Upper lobe of right lung (tissue), 1 donor: ENCODE data around the gene TNNT2. TPM values are rescaled to one million over a fixed set of nuclear protein-coding genes. Genes with fewer than 3 reads are reported as not detected.

Source experiments
- ATAC-seq: fragments of 200-7000 bp; cut with Tn5 transposase; one replicate; pipeline ENCODE4 v1.9.1; 2020; ENCODE audit warnings: mild to moderate bottlenecking, moderate library complexity
- DNase-seq: peaks from one replicate; pipeline ENCODE4 v3.0.0-alpha.2; 2020
- H3K27ac ChIP-seq: fragments of 200-600 bp; one replicate; pipeline ENCODE4 v1.8.0; 2022
- H3K27me3 ChIP-seq: fragments of 200-600 bp; one replicate; pipeline ENCODE4 v1.8.0; 2022; ENCODE audit warnings: mild to moderate bottlenecking
- H3K36me3 ChIP-seq: fragments of 200-600 bp; one replicate; pipeline ENCODE4 v1.8.0; 2022
- H3K4me1 ChIP-seq: fragments of 200-600 bp; one replicate; pipeline ENCODE4 v1.8.0; 2022
- H3K4me3 ChIP-seq: fragments of 200-600 bp; one replicate; pipeline ENCODE4 v1.8.0; 2022; ENCODE audit warnings: mild to moderate bottlenecking
- H3K9me3 ChIP-seq: fragments of 200-600 bp; one replicate; pipeline ENCODE4 v1.8.0; 2022
- intact Hi-C: fragments of 100-400 bp; cut with DNase I; formaldehyde crosslinking; loops from one replicate; pipeline ENCODE4 v1.11.0; 2022
- total RNA-seq: library from RNA; stranded (reverse); fragmentation: NEBNext Ultra II Directional; extraction: Animal tissue kit (Norgen Biotek cat#: 25700); gene quantifications from one replicate; pipeline ENCODE4 v1.2.1, GENCODE V29; 2021
- TF ChIP-seq, protein P1 (sequence below): fragments of 200-600 bp; IDR thresholded peaks from one replicate; pipeline ENCODE4 v1.8.0; 2022; ENCODE audit warnings: antibody characterized with exemption
- donor health status: DM: no; HTN: yes; CAD: no; lungs with severe emphysema.

The TNNT2 gene
- total RNA-seq, 1 donor from 2014 or later, result 6.4 TPM

DNA sequence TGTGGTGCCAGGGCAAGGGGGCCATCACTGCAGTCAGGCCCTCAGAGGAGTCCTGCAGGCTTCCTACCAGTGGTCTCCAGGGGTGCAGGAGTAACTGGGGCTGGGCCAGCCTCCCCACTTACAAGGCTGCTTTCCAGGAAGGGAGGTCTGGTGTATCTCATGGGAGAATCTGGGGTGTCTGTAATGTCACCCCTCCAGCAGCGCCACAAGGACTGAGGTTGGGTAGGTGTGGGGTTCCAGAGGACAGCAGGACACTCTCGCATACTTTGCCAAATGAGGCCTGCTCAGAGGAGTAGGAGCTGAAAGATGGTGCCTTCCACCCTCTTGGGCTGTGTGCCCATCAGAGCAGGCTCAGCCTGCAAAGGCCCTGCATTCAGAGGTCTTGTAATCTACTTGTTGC is 46.9 kb downstream of the TNNT2 start:
- intact Hi-C loops, result no loop called here
- DNase-seq, result peak; percentile 42
- TF ChIP-seq, protein P1, sequence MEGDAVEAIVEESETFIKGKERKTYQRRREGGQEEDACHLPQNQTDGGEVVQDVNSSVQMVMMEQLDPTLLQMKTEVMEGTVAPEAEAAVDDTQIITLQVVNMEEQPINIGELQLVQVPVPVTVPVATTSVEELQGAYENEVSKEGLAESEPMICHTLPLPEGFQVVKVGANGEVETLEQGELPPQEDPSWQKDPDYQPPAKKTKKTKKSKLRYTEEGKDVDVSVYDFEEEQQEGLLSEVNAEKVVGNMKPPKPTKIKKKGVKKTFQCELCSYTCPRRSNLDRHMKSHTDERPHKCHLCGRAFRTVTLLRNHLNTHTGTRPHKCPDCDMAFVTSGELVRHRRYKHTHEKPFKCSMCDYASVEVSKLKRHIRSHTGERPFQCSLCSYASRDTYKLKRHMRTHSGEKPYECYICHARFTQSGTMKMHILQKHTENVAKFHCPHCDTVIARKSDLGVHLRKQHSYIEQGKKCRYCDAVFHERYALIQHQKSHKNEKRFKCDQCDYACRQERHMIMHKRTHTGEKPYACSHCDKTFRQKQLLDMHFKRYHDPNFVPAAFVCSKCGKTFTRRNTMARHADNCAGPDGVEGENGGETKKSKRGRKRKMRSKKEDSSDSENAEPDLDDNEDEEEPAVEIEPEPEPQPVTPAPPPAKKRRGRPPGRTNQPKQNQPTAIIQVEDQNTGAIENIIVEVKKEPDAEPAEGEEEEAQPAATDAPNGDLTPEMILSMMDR, result no peak
- no peak for ATAC-seq
- H3K27me3 ChIP-seq, result no peaks in the 10 kb centered on the region
- H3K4me1 ChIP-seq, result peaks cover 9% of the 10 kb centered on the region
- H3K36me3 ChIP-seq, result no peaks in the 10 kb centered on the region
- H3K4me3 ChIP-seq, result no peak overlapping the region
- H3K27ac ChIP-seq, result no peak overlapping the region
- H3K9me3 ChIP-seq, result no peaks in the 10 kb centered on the region

GRCh38 chr1:201329801-201330200 is 47.7 kb downstream of the TNNT2 start:
- intact Hi-C loops, result no loop called here
- H3K4me1 ChIP-seq, result peaks cover 9% of the 10 kb centered on the region
- peak; percentile 70 for ATAC-seq
- H3K27me3 ChIP-seq, result no peaks in the 10 kb centered on the region
- H3K4me3 ChIP-seq, result no peak overlapping the region
- DNase-seq, result peak; percentile 70
- no peak overlapping the region for H3K27ac ChIP-seq
- H3K36me3 ChIP-seq, result no peaks in the 10 kb centered on the region
- no peaks in the 10 kb centered on the region for H3K9me3 ChIP-seq
- TF ChIP-seq, protein P1, result no peak

DNA sequence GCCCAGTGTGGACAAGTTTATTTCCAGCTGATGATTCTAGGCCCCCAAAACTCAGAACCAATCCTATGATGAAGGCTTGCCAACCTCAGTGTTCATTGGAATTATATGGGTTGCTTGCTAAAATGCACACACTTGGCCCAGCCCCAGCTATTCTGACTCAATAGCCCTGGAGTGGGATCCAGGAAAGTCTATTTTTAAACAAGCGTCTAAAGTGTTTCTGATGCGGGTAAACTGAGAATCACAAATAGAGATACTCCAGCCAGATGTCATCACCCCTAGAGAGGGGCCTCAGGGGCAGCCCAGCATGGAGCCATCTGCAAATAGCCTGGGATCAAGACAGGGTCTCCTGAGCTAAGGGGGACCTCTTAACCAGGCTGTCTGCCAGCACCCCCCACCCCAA is 48.2 kb downstream of the TNNT2 start:
- TF ChIP-seq, protein P1, result no peak
- no peaks in the 10 kb centered on the region for H3K9me3 ChIP-seq
- ATAC-seq (no peak), DNase-seq (peak; percentile 48)
- H3K36me3 ChIP-seq, result no peaks in the 10 kb centered on the region
- H3K27ac ChIP-seq, result no peak overlapping the region
- peaks cover 9% of the 10 kb centered on the region for H3K4me1 ChIP-seq
- no peak overlapping the region for H3K4me3 ChIP-seq
- no peaks in the 10 kb centered on the region for H3K27me3 ChIP-seq
- intact Hi-C loops, result no loop called here

DNA sequence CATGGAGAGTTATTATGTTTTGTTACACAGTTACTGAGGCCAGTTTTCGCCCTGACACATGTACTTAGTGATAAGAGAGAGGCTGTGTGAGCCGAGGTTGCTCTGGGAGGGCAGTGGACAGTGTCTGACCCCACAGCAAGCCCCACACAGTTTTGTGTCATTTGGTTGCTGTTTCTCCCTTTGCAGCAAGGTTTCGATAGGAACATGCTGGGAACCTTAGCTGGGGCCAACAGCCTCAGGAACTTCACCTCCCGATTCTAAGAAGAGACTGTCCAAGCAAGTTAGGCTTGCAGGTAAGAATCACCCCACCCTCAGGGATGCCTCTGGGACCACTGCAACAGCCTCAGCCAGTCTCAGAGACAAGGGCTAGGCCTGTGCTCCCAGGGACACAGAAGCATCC is 48.9 kb downstream of the TNNT2 start:
- TF ChIP-seq, protein P1, result no peak
- Histone ChIP-seq H3K4me1 (peaks cover 9% of the 10 kb centered on the region), H3K9me3 (no peaks in the 10 kb centered on the region), H3K4me3 (no peak overlapping the region), H3K27ac (no peak overlapping the region), H3K36me3 (no peaks in the 10 kb centered on the region), H3K27me3 (no peaks in the 10 kb centered on the region)
- no peak for ATAC-seq
- intact Hi-C loops, result no loop called here
- DNase-seq, result peak; percentile 13

- ATAC-seq (no peak), DNase-seq (peak; percentile 43)
- TF ChIP-seq, protein P1, result no peak
- Histone ChIP-seq H3K4me1 (peaks cover 9% of the 10 kb centered on the region), H3K9me3 (no peaks in the 10 kb centered on the region), H3K27ac (no peak overlapping the region), H3K36me3 (no peaks in the 10 kb centered on the region), H3K27me3 (no peaks in the 10 kb centered on the region), H3K4me3 (no peak overlapping the region)
- intact Hi-C loops, result no loop called here
Measured at GRCh38 chr1:201327687-201328240, 49.7 kb downstream of the TNNT2 start.

DNA sequence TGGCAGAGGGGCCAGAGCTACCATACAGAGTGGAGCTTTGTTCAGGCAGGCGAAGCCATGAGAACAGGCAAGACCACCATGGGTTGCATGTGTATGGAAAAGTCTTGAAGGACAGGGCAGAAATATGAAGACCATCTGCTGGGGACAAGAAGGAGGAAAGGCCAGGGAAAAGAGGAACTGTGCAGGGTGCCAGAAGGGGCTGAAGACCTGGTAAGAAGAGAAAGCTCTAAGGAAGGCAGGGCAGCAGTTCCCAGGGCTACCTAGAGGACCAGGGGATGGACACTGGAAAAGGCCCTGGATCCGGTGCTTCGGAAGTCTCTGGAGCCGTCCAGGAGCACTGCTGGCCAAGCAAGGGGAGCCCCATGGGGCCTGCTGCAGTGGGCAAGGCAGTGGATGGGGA is 50.8 kb downstream of the TNNT2 start:
- no peaks in the 10 kb centered on the region for H3K9me3 ChIP-seq
- intact Hi-C loops, result no loop called here
- H3K27ac ChIP-seq, result no peak overlapping the region
- H3K36me3 ChIP-seq, result no peaks in the 10 kb centered on the region
- DNase-seq, result peak; percentile 25
- no peaks in the 10 kb centered on the region for H3K27me3 ChIP-seq
- ATAC-seq, result no peak
- TF ChIP-seq, protein P1, result no peak
- H3K4me1 ChIP-seq, result peaks cover 9% of the 10 kb centered on the region
- H3K4me3 ChIP-seq, result no peak overlapping the region
